Measurements from ENCODE around the gene SLFN12L. TPM values are rescaled to one million over a fixed set of nuclear protein-coding genes. Genes with fewer than 3 reads are reported as not detected.

The SLFN12L gene
- total and polyA plus RNA-seq, 9 of the 15 experiments (the other 6 are each of a cell fraction or from before 2014, with no cell fraction given) = 0.04 to 0.31 (median 0.08) TPM; not detected in 3

GRCh38 chr17:35578197-35578928 lies 40.9 kb upstream of the SLFN12L start, which contains the start of gene PEX12 (continued):
- TF ChIP-seq CUX1 (CRISPR knock-in tag; IDR thresholded peaks at IDR 0.05) (no peak), RAD51 (IDR thresholded peaks at IDR 0.05; ENCODE audit: borderline replicate concordance, low read depth) (0 out of 2 replicates have a peak, but pooled peaks have one; percentile 3), MXD1 (CRISPR knock-in tag; IDR thresholded peaks at IDR 0.05; ENCODE audit: borderline replicate concordance, poor library complexity, severe bottlenecking) (peak; percentile 18), HMGXB4 (CRISPR knock-in tag; IDR thresholded peaks at IDR 0.05) (no peak), BACH1 (tag; IDR thresholded peaks at IDR 0.05) (no peak), ZNF830 (CRISPR knock-in tag; IDR thresholded peaks at IDR 0.05) (no peak), ZNF639 (CRISPR knock-in tag; conservative IDR thresholded peaks at IDR 0.05 in 1 of 2, IDR thresholded peaks at IDR 0.05 in 1 of 2) (peak in 1 of 2 experiments; percentile 84; a peak in 2 of 4 replicates), CBX1 (IDR thresholded peaks at IDR 0.05; ENCODE audit: low read depth) (no peak), PHB (CRISPR knock-in tag; IDR thresholded peaks at IDR 0.05) (no peak; the same call in 1 of the 2 replicates), MBD2 (IDR thresholded peaks at IDR 0.05; ENCODE audit: borderline replicate concordance, low read depth) (peak; percentile 88), USF1 (CRISPR knock-in tag; IDR thresholded peaks at IDR 0.05) (no peak), ZNF143 (CRISPR knock-in tag; IDR thresholded peaks at IDR 0.05) (no peak), HCFC1 (IDR thresholded peaks at IDR 0.05; ENCODE audit: low read depth, low read length) (peak; percentile 92), MCM7 (IDR thresholded peaks at IDR 0.05) (no peak), CHCHD3 (CRISPR knock-in tag; IDR thresholded peaks at IDR 0.05) (no peak), EGR1 (conservative IDR thresholded peaks at IDR 0.05) (peak; percentile 81), KLF13 (tag; IDR thresholded peaks at IDR 0.05; ENCODE audit: borderline replicate concordance, low read depth) (peak; percentile 78), GATAD2B (IDR thresholded peaks at IDR 0.05; ENCODE audit: borderline replicate concordance) (peak; percentile 22; the same call in 1 of the 2 replicates)

Measured in K562 (cell line).